SJCRH30 (cell line): ENCODE measurements around the gene TTF2. TPM values are rescaled to one million over a fixed set of nuclear protein-coding genes. Genes with fewer than 3 reads are reported as not detected.

Experiments used
- DNase-seq, 2 experiments: peaks; one replicate each; pipeline ENCODE4 v3.0.0-alpha.2; 2015 to 2020
- H3K27ac ChIP-seq: fragments of 250-450 bp; sonication (Bioruptor Pico); 2 replicates; pipeline ENCODE4 v1.5.1; 2020; ENCODE audit warnings: mild to moderate bottlenecking, moderate library complexity
- H3K27me3 ChIP-seq: fragments of 250-450 bp; sonication (Bioruptor Pico); 2 replicates; pipeline ENCODE4 v1.5.1; 2020; ENCODE audit warnings: mild to moderate bottlenecking, moderate library complexity
- H3K36me3 ChIP-seq: fragments of 250-450 bp; sonication (Bioruptor Pico); 2 replicates; pipeline ENCODE4 v1.5.1; 2020; ENCODE audit warnings: mild to moderate bottlenecking, moderate library complexity
- H3K4me1 ChIP-seq: fragments of 250-450 bp; sonication (Bioruptor Pico); 2 replicates; pipeline ENCODE4 v1.5.1; 2020; ENCODE audit warnings: mild to moderate bottlenecking, moderate library complexity
- H3K4me3 ChIP-seq: fragments of 250-450 bp; sonication (Bioruptor Pico); 2 replicates; pipeline ENCODE4 v1.5.1; 2020; ENCODE audit warnings: mild to moderate bottlenecking, moderate library complexity
- H3K9me3 ChIP-seq: fragments of 250-450 bp; sonication (Bioruptor Pico); replicated peaks from 2 replicates; pipeline ENCODE4 v1.5.1; 2020; ENCODE audit warnings: mild to moderate bottlenecking, moderate library complexity
- total RNA-seq: library from RNA; depleted of rRNA; stranded (reverse); fragments of >200 nt; shearing (Covaris generic); gene quantifications from 2 replicates; pipeline ENCODE4 v1.2.3, GENCODE V29; 2014

TTF2 gene
- total RNA-seq, 1 experiment from 2014 or later = 58.4 TPM

GRCh38 chr1:117032681-117033539, 27.2 kb upstream of the TTF2 start:
- no peak overlapping the region for H3K27ac ChIP-seq
- no peaks in the 10 kb centered on the region for H3K9me3 ChIP-seq
- no peaks in the 10 kb centered on the region for H3K36me3 ChIP-seq
- no peak overlapping the region for H3K4me3 ChIP-seq
- DNase-seq = no peak
- no peaks in the 10 kb centered on the region for H3K27me3 ChIP-seq
- no peaks in the 10 kb centered on the region for H3K4me1 ChIP-seq

GRCh38 chr1:117033772-117034171, 26.4 kb upstream of the TTF2 start:
- no peak for DNase-seq
- H3K36me3 ChIP-seq = no peaks in the 10 kb centered on the region
- H3K4me3 ChIP-seq = no peak overlapping the region
- H3K4me1 ChIP-seq = no peaks in the 10 kb centered on the region
- H3K27me3 ChIP-seq = no peaks in the 10 kb centered on the region
- no peak overlapping the region for H3K27ac ChIP-seq
- H3K9me3 ChIP-seq = no peaks in the 10 kb centered on the region

GRCh38 chr1:117034791-117035290, 25.3 kb upstream of the TTF2 start:
- Histone ChIP-seq H3K9me3 (no peaks in the 10 kb centered on the region), H3K36me3 (no peaks in the 10 kb centered on the region), H3K27ac (no peak overlapping the region), H3K27me3 (no peaks in the 10 kb centered on the region), H3K4me1 (no peaks in the 10 kb centered on the region), H3K4me3 (no peak overlapping the region)
- peak in 1 of 2 experiments; percentile 28 for DNase-seq

- Histone ChIP-seq H3K27ac (no peak overlapping the region), H3K9me3 (no peaks in the 10 kb centered on the region), H3K27me3 (no peaks in the 10 kb centered on the region), H3K36me3 (no peaks in the 10 kb centered on the region), H3K4me1 (no peaks in the 10 kb centered on the region), H3K4me3 (no peak overlapping the region)
- DNase-seq = no peak
These were observed 24.1 kb upstream of the TTF2 start for GRCh38 chr1:117036018-117036461.

GRCh38 chr1:117037802-117038201, 22.3 kb upstream of the TTF2 start:
- DNase-seq = no peak
- no peak overlapping the region for H3K27ac ChIP-seq
- no peaks in the 10 kb centered on the region for H3K36me3 ChIP-seq
- H3K4me3 ChIP-seq = no peak overlapping the region
- H3K4me1 ChIP-seq = no peaks in the 10 kb centered on the region
- no peaks in the 10 kb centered on the region for H3K27me3 ChIP-seq
- H3K9me3 ChIP-seq = no peaks in the 10 kb centered on the region; the same call in 1 of the 2 replicates

GRCh38 chr1:117038236-117038635, 21.9 kb upstream of the TTF2 start:
- Histone ChIP-seq H3K27me3 (no peaks in the 10 kb centered on the region), H3K36me3 (no peaks in the 10 kb centered on the region), H3K27ac (no peak overlapping the region), H3K4me3 (no peak overlapping the region), H3K4me1 (no peaks in the 10 kb centered on the region), H3K9me3 (no peaks in the 10 kb centered on the region; the same call in 1 of the 2 replicates)
- no peak for DNase-seq

- no peak overlapping the region for H3K27ac ChIP-seq
- no peaks in the 10 kb centered on the region for H3K27me3 ChIP-seq
- no peak for DNase-seq
- no peaks in the 10 kb centered on the region; the same call in 1 of the 2 replicates for H3K9me3 ChIP-seq
- peaks cover 7% of the 10 kb centered on the region for H3K4me1 ChIP-seq
- H3K36me3 ChIP-seq = no peaks in the 10 kb centered on the region
- H3K4me3 ChIP-seq = no peak overlapping the region
These were observed 15.9 kb upstream of the TTF2 start for GRCh38 chr1:117044217-117044616.

- no peaks in the 10 kb centered on the region for H3K36me3 ChIP-seq
- H3K27me3 ChIP-seq = no peaks in the 10 kb centered on the region
- DNase-seq = peak; percentile 52 to 65
- peak overlapping the region; percentile 17; the same call in 1 of the 2 replicates for H3K27ac ChIP-seq
- H3K4me3 ChIP-seq = no peak overlapping the region
- peaks cover 7% of the 10 kb centered on the region for H3K4me1 ChIP-seq
- no peaks in the 10 kb centered on the region; the same call in 1 of the 2 replicates for H3K9me3 ChIP-seq
These were observed 14.5 kb upstream of the TTF2 start for GRCh38 chr1:117045644-117046043.

- no peaks in the 10 kb centered on the region for H3K27me3 ChIP-seq
- H3K4me3 ChIP-seq = no peak overlapping the region
- H3K27ac ChIP-seq = no peak overlapping the region
- H3K4me1 ChIP-seq = peaks cover 7% of the 10 kb centered on the region
- H3K36me3 ChIP-seq = no peaks in the 10 kb centered on the region
- no peak for DNase-seq
- H3K9me3 ChIP-seq = no peaks in the 10 kb centered on the region
These were observed 13.3 kb upstream of the TTF2 start for GRCh38 chr1:117046781-117047180.

- Histone ChIP-seq H3K27ac (no peak overlapping the region), H3K36me3 (no peaks in the 10 kb centered on the region), H3K27me3 (no peaks in the 10 kb centered on the region), H3K9me3 (no peaks in the 10 kb centered on the region), H3K4me1 (peaks cover 7% of the 10 kb centered on the region), H3K4me3 (no peak overlapping the region)
- no peak for DNase-seq
These were observed 12.9 kb upstream of the TTF2 start for GRCh38 chr1:117047271-117047670.

GRCh38 chr1:117049857-117050256, 10.3 kb upstream of the TTF2 start:
- Histone ChIP-seq H3K4me3 (no peak overlapping the region), H3K27ac (no peak overlapping the region), H3K36me3 (no peaks in the 10 kb centered on the region), H3K27me3 (no peaks in the 10 kb centered on the region), H3K9me3 (no peaks in the 10 kb centered on the region), H3K4me1 (peaks cover 7% of the 10 kb centered on the region)
- DNase-seq = no peak

GRCh38 chr1:117051224-117052064, 8.7 kb upstream of the TTF2 start:
- no peak for DNase-seq
- H3K36me3 ChIP-seq = no peaks in the 10 kb centered on the region
- H3K9me3 ChIP-seq = no peaks in the 10 kb centered on the region
- H3K4me1 ChIP-seq = no peaks in the 10 kb centered on the region
- H3K27me3 ChIP-seq = no peaks in the 10 kb centered on the region
- H3K4me3 ChIP-seq = no peak overlapping the region
- H3K27ac ChIP-seq = no peak overlapping the region

- H3K4me3 ChIP-seq = no peak overlapping the region
- no peaks in the 10 kb centered on the region for H3K27me3 ChIP-seq
- no peaks in the 10 kb centered on the region for H3K9me3 ChIP-seq
- H3K27ac ChIP-seq = no peak overlapping the region
- H3K36me3 ChIP-seq = no peaks in the 10 kb centered on the region
- no peaks in the 10 kb centered on the region for H3K4me1 ChIP-seq
- no peak for DNase-seq
These were observed 6.1 kb upstream of the TTF2 start for GRCh38 chr1:117054068-117054467.

- H3K27ac ChIP-seq = no peak overlapping the region; the same call in 1 of the 2 replicates
- DNase-seq = no peak
- H3K4me3 ChIP-seq = peak overlapping the region; percentile 75
- peaks cover 10% of the 10 kb centered on the region for H3K4me1 ChIP-seq
- 0 out of 2 replicates have a peak, but pooled peaks cover 3% of the 10 kb centered on the region for H3K36me3 ChIP-seq
- H3K27me3 ChIP-seq = no peaks in the 10 kb centered on the region
- no peaks in the 10 kb centered on the region for H3K9me3 ChIP-seq
These were observed 1.3 kb upstream of the TTF2 start for GRCh38 chr1:117058810-117059209.

- DNase-seq = peak in 1 of 2 experiments; percentile 62
- Histone ChIP-seq H3K27ac (peak overlapping the region; percentile 77), H3K36me3 (0 out of 2 replicates have a peak, but pooled peaks cover 3% of the 10 kb centered on the region), H3K4me3 (peak overlapping the region; percentile 75), H3K27me3 (no peaks in the 10 kb centered on the region), H3K4me1 (peaks cover 10% of the 10 kb centered on the region), H3K9me3 (no peaks in the 10 kb centered on the region)
These were observed 820 bp upstream of the TTF2 start for GRCh38 chr1:117059334-117059677.
